Skin of body (tissue), 2 donors: ENCODE measurements around the gene USP32. TPM values are rescaled to one million over a fixed set of nuclear protein-coding genes. Genes with fewer than 3 reads are reported as not detected.
"Not testable (repeated sequence)": the region's sequence is repeated elsewhere in the genome, so short reads cannot be mapped to it uniquely, and the experiment has no call there.

Source experiments
- DNase-seq: peaks from one replicate; lab custom pipeline; 2025; lab: John Stamatoyannopoulos, UW
- total RNA-seq: library from RNA; depleted of rRNA; stranded (reverse); fragments of >200 nt; gene quantifications from one replicate; pipeline ENCODE4 v1.2.3, GENCODE V29; 2014

The USP32 gene
- total RNA-seq = 58.2 TPM

- DNase-seq = peak; percentile 98
Measured at GRCh38 chr17:60392042-60392844, at the start of gene USP32. USP32 (minus strand) TSS chr17:60392133; CDS start chr17:60391939, 194 bp downstream.

GRCh38 chr17:60439501-60439900 is 47.6 kb upstream of the USP32 start:
- no peak for DNase-seq

GRCh38 chr17:60436676-60437075 is 44.7 kb upstream of the USP32 start:
- DNase-seq = no peak

- DNase-seq = peak; percentile 87
Measured at GRCh38 chr17:60435244-60436167, 43.6 kb upstream of the USP32 start.

GRCh38 chr17:60433021-60433997 is 41.4 kb upstream of the USP32 start:
- not testable (repeated sequence) for DNase-seq

- not testable (repeated sequence) for DNase-seq
Measured at GRCh38 chr17:60430561-60430960, 38.6 kb upstream of the USP32 start.

GRCh38 chr17:60428491-60428890 is 36.6 kb upstream of the USP32 start:
- not testable (repeated sequence) for DNase-seq

- no peak for DNase-seq
Measured at GRCh38 chr17:60426596-60426995, 34.7 kb upstream of the USP32 start.

GRCh38 chr17:60425626-60426025 is 33.7 kb upstream of the USP32 start:
- no peak for DNase-seq

GRCh38 chr17:60423865-60424264 is 31.9 kb upstream of the USP32 start:
- DNase-seq = no peak

- no peak for DNase-seq
Measured at GRCh38 chr17:60422162-60422665, 30.3 kb upstream of the USP32 start, which contains the start of gene CHCT1. CHCT1 (plus strand) TSS chr17:60422489; CDS start chr17:60422593, 104 bp downstream.

- peak; percentile 30 for DNase-seq
Measured at GRCh38 chr17:60421273-60422161, 29.6 kb upstream of the USP32 start.

GRCh38 chr17:60419875-60420274 is 27.9 kb upstream of the USP32 start:
- not testable (repeated sequence) for DNase-seq

- not testable (repeated sequence) for DNase-seq
Measured at GRCh38 chr17:60419003-60419402, 27.1 kb upstream of the USP32 start.

GRCh38 chr17:60416368-60416925 is 24.5 kb upstream of the USP32 start:
- peak; percentile 12 for DNase-seq

GRCh38 chr17:60415146-60415545 is 23.2 kb upstream of the USP32 start:
- DNase-seq = no peak

- DNase-seq = no peak
Measured at GRCh38 chr17:60412701-60413100, 20.8 kb upstream of the USP32 start.

- no peak for DNase-seq
Measured at GRCh38 chr17:60410001-60410400, 18.1 kb upstream of the USP32 start.

GRCh38 chr17:60406887-60407286 is 15.0 kb upstream of the USP32 start:
- no peak for DNase-seq
